Urinary bladder (tissue), 4 donors: ENCODE measurements around the gene CARD9. TPM values are rescaled to one million over a fixed set of nuclear protein-coding genes. Genes with fewer than 3 reads are reported as not detected.

Experiments used
- DNase-seq: peaks from one replicate; pipeline ENCODE4 v3.0.0-alpha.2; 2015; ENCODE audit errors: extremely low spot score
- H3K27ac ChIP-seq: one replicate; pipeline ENCODE4 v1.5.1; 2013; ENCODE audit warnings: low read depth, mild to moderate bottlenecking, moderate library complexity
- H3K36me3 ChIP-seq: one replicate; pipeline ENCODE4 v1.6.1; 2013; ENCODE audit warnings: mild to moderate bottlenecking, moderate library complexity; ENCODE audit not compliant: insufficient read depth
- H3K4me1 ChIP-seq: one replicate; pipeline ENCODE4 v1.6.1; 2013; ENCODE audit warnings: mild to moderate bottlenecking, moderate library complexity; ENCODE audit not compliant: insufficient read depth
- H3K4me3 ChIP-seq: one replicate; pipeline ENCODE4 v1.5.1; 2013; ENCODE audit warnings: low read depth, low read length
- WGBS: extraction: QIAGEN DNeasy Blood & Tissue Kit; methylation state at CpG from one replicate; pipeline ENCODE4 v1.1.7; 2013; 5-methylcytosine and 5-hydroxymethylcytosine counted together
- polyA plus RNA-seq: library from polyadenylated mRNA; stranded (reverse); fragments of 200-250 nt; gene quantifications from one replicate; pipeline ENCODE4 v1.2.3, GENCODE V29; 2013
- total RNA-seq: library from RNA; depleted of rRNA; stranded (reverse); fragments of >200 nt; gene quantifications from one replicate; pipeline ENCODE4 v1.2.3, GENCODE V29; 2014
- donor health status: healthy with polysubstance abuse.
- donor health status: healthy.

The CARD9 gene
- total and polyA plus RNA-seq, 2 donors, result 2.9 to 3.2 TPM

GRCh38 chr9:136381311-136381710 is 7.8 kb upstream of the CARD9 start:
- DNase-seq, result no peak
- H3K27ac ChIP-seq, result no peak overlapping the region
- no peaks in the 10 kb centered on the region for H3K4me1 ChIP-seq
- no peak overlapping the region for H3K4me3 ChIP-seq
- 76% methylated on average over 9 of the region's 9 CpGs for WGBS
- H3K36me3 ChIP-seq, result peaks cover 2% of the 10 kb centered on the region

- WGBS, result 94% methylated on average over 17 of the region's 17 CpGs
- DNase-seq, result no peak
- Histone ChIP-seq H3K36me3 (peaks cover 2% of the 10 kb centered on the region), H3K27ac (no peak overlapping the region), H3K4me1 (no peaks in the 10 kb centered on the region), H3K4me3 (no peak overlapping the region)
These were observed 6.9 kb upstream of the CARD9 start for GRCh38 chr9:136380381-136380780.

- Histone ChIP-seq H3K4me1 (no peaks in the 10 kb centered on the region), H3K27ac (no peak overlapping the region), H3K36me3 (peaks cover 2% of the 10 kb centered on the region), H3K4me3 (no peak overlapping the region)
- no peak for DNase-seq
- 85% methylated on average over 11 of the region's 11 CpGs for WGBS
These were observed 6.4 kb upstream of the CARD9 start for GRCh38 chr9:136379891-136380290.

GRCh38 chr9:136379401-136379800 is 5.9 kb upstream of the CARD9 start:
- WGBS, result 92% methylated on average over 11 of the region's 11 CpGs
- Histone ChIP-seq H3K4me1 (no peaks in the 10 kb centered on the region), H3K4me3 (no peak overlapping the region), H3K27ac (no peak overlapping the region), H3K36me3 (peaks cover 2% of the 10 kb centered on the region)
- DNase-seq, result no peak

- no peaks in the 10 kb centered on the region for H3K4me1 ChIP-seq
- H3K36me3 ChIP-seq, result peaks cover 2% of the 10 kb centered on the region
- no peak for DNase-seq
- WGBS, result 88% methylated on average over 18 of the region's 18 CpGs
- no peak overlapping the region for H3K27ac ChIP-seq
- H3K4me3 ChIP-seq, result no peak overlapping the region
These were observed 5.5 kb upstream of the CARD9 start for GRCh38 chr9:136379003-136379287.

- Histone ChIP-seq H3K36me3 (peaks cover 2% of the 10 kb centered on the region), H3K27ac (no peak overlapping the region), H3K4me1 (no peaks in the 10 kb centered on the region), H3K4me3 (no peak overlapping the region)
- DNase-seq, result no peak
- 84% methylated on average over 28 of the region's 28 CpGs for WGBS
These were observed 4.9 kb upstream of the CARD9 start for GRCh38 chr9:136378170-136379002.

GRCh38 chr9:136377341-136378169 is 4.1 kb upstream of the CARD9 start:
- Histone ChIP-seq H3K4me1 (no peaks in the 10 kb centered on the region), H3K27ac (no peak overlapping the region), H3K36me3 (peaks cover 2% of the 10 kb centered on the region), H3K4me3 (no peak overlapping the region)
- no peak for DNase-seq
- 85% methylated on average over 32 of the region's 32 CpGs for WGBS

- H3K36me3 ChIP-seq, result peaks cover 2% of the 10 kb centered on the region
- no peak overlapping the region for H3K4me3 ChIP-seq
- no peak overlapping the region for H3K27ac ChIP-seq
- DNase-seq, result no peak
- H3K4me1 ChIP-seq, result no peaks in the 10 kb centered on the region
- 77% methylated on average over 8 of the region's 8 CpGs for WGBS
These were observed 3.0 kb upstream of the CARD9 start for GRCh38 chr9:136376457-136376856.

GRCh38 chr9:136375096-136375495 is 1.6 kb upstream of the CARD9 start:
- H3K4me1 ChIP-seq, result no peaks in the 10 kb centered on the region
- peaks cover 2% of the 10 kb centered on the region for H3K36me3 ChIP-seq
- H3K27ac ChIP-seq, result no peak overlapping the region
- H3K4me3 ChIP-seq, result no peak overlapping the region
- DNase-seq, result no peak
- WGBS, result 91% methylated on average over 12 of the region's 12 CpGs

- no peak for DNase-seq
- Histone ChIP-seq H3K36me3 (no peaks in the 10 kb centered on the region), H3K4me3 (no peak overlapping the region), H3K27ac (no peak overlapping the region), H3K4me1 (no peaks in the 10 kb centered on the region)
- WGBS, result 87% methylated on average over 14 of the region's 14 CpGs
These were observed 710 bp upstream of the CARD9 start for GRCh38 chr9:136374183-136374575.

- no peak for DNase-seq
- 20% methylated on average over 21 of the region's 21 CpGs for WGBS
- H3K4me1 ChIP-seq, result no peaks in the 10 kb centered on the region
- H3K4me3 ChIP-seq, result no peak overlapping the region
- no peak overlapping the region for H3K27ac ChIP-seq
- no peaks in the 10 kb centered on the region for H3K36me3 ChIP-seq
These were observed 739 bp downstream of the CARD9 start for GRCh38 chr9:136372561-136373299.

- no peak for DNase-seq
- H3K36me3 ChIP-seq, result no peaks in the 10 kb centered on the region
- H3K4me1 ChIP-seq, result no peaks in the 10 kb centered on the region
- WGBS, result 87% methylated on average over 21 of the region's 21 CpGs
- peak overlapping the region; percentile 3 for H3K27ac ChIP-seq
- H3K4me3 ChIP-seq, result no peak overlapping the region
These were observed 1.5 kb downstream of the CARD9 start for GRCh38 chr9:136372006-136372405.

GRCh38 chr9:136371533-136371880 is 2.0 kb downstream of the CARD9 start:
- DNase-seq, result no peak
- Histone ChIP-seq H3K36me3 (no peaks in the 10 kb centered on the region), H3K4me3 (no peak overlapping the region), H3K4me1 (no peaks in the 10 kb centered on the region), H3K27ac (no peak overlapping the region)
- WGBS, result 89% methylated on average over 13 of the region's 13 CpGs
